ENCODE measurements around the gene STAG1. TPM values are rescaled to one million over a fixed set of nuclear protein-coding genes. Genes with fewer than 3 reads are reported as not detected.
A peak's percentile ranks its signal among the peaks of the same experiment; 100 is the strongest.
"Not testable (repeated sequence)": the region's sequence is repeated elsewhere in the genome, so short reads cannot be mapped to it uniquely, and the experiment has no call there.

The STAG1 gene
- total RNA-seq, 1 experiment from 2014 or later = 43.7 TPM

GRCh38 chr3:136725468-136725867 lies 26.7 kb downstream of the STAG1 start:
- H3K4me1 ChIP-seq (ENCODE audit: control insufficient read depth, insufficient read depth, low read length) = peaks cover 5% of the 10 kb centered on the region; the same call in 1 of the 2 replicates
- no peak for DNase-seq (ENCODE audit: low read depth, low spot score)
- no peak overlapping the region for H3K4me3 ChIP-seq (ENCODE audit: low read depth in 2 of 2, low read length in 2 of 2)
- no peak for TF ChIP-seq CTCF (IDR thresholded peaks at IDR 0.05)
- no peak for TF ChIP-seq SIN3A (IDR thresholded peaks at IDR 0.05; ENCODE audit: borderline replicate concordance, insufficient read depth, low read depth, low read length)
- no peak for TF ChIP-seq POLR2AphosphoS5 (IDR thresholded peaks at IDR 0.05; ENCODE audit: low read depth, low read length)
- TF ChIP-seq REST (IDR thresholded peaks at IDR 0.05; ENCODE audit: insufficient read depth in 1 of 2, low read depth in 2 of 2, low read length in 1 of 2) = no peak
- no peak for TF ChIP-seq TCF7L2 (IDR thresholded peaks at IDR 0.05; ENCODE audit: low read depth, low read length)
- H3K36me3 ChIP-seq (ENCODE audit: control insufficient read depth, insufficient read depth, low read length) = no peaks in the 10 kb centered on the region
- ChIA-PET CTCF (no interaction called here), POLR2A (no interaction called here)
- in situ Hi-C loops (cut with HindIII; ENCODE audit: low pct_unique_long_range_greater_than_20kb, low sequenced_read_pairs) (no loop called here), intact Hi-C loops (cut with micrococcal nuclease; ENCODE audit: unreplicated experiment) (no loop called here)
- no peak overlapping the region for H3K27ac ChIP-seq (ENCODE audit: low read length)
- H3K27me3 ChIP-seq (ENCODE audit: control insufficient read depth, insufficient read depth, low read length) = no peaks in the 10 kb centered on the region
- H3K9me3 ChIP-seq (ENCODE audit: control insufficient read depth, insufficient read depth, low read depth, low read length) = no peaks in the 10 kb centered on the region
- no peak for ATAC-seq
- TSS peak; percentile 33 for BruUV-seq (replicated peaks)

- H3K36me3 ChIP-seq (ENCODE audit: control insufficient read depth, insufficient read depth, low read length); H3K27me3 ChIP-seq (ENCODE audit: control insufficient read depth, insufficient read depth, low read length); H3K9me3 ChIP-seq (ENCODE audit: control insufficient read depth, insufficient read depth, low read depth, low read length); H3K4me3 ChIP-seq (ENCODE audit: low read depth in 2 of 2, low read length in 2 of 2); H3K4me1 ChIP-seq (ENCODE audit: control insufficient read depth, insufficient read depth, low read length); ATAC-seq; H3K27ac ChIP-seq (ENCODE audit: low read length); BruUV-seq (replicated peaks); in situ Hi-C loops (cut with HindIII; ENCODE audit: low pct_unique_long_range_greater_than_20kb, low sequenced_read_pairs); CTCF ChIA-PET; intact Hi-C loops (cut with micrococcal nuclease; ENCODE audit: unreplicated experiment); DNase-seq (ENCODE audit: low read depth, low spot score); POLR2A ChIA-PET: not testable (repeated sequence)
Observed at GRCh38 chr3:136722916-136723315, 29.3 kb downstream of the STAG1 start.

- ATAC-seq; POLR2A ChIA-PET; H3K4me3 ChIP-seq (ENCODE audit: low read depth in 2 of 2, low read length in 2 of 2); H3K36me3 ChIP-seq (ENCODE audit: control insufficient read depth, insufficient read depth, low read length); CTCF ChIA-PET; H3K27me3 ChIP-seq (ENCODE audit: control insufficient read depth, insufficient read depth, low read length); DNase-seq (ENCODE audit: low read depth, low spot score); intact Hi-C loops (cut with micrococcal nuclease; ENCODE audit: unreplicated experiment); H3K27ac ChIP-seq (ENCODE audit: low read length); in situ Hi-C loops (cut with HindIII; ENCODE audit: low pct_unique_long_range_greater_than_20kb, low sequenced_read_pairs); H3K4me1 ChIP-seq (ENCODE audit: control insufficient read depth, insufficient read depth, low read length); H3K9me3 ChIP-seq (ENCODE audit: control insufficient read depth, insufficient read depth, low read depth, low read length); BruUV-seq (replicated peaks): not testable (repeated sequence)
Observed at GRCh38 chr3:136722399-136722798, 29.8 kb downstream of the STAG1 start.

Data from Panc1 (cell line).